OCI-M1 (cell line): Measurements from ENCODE around the gene SIRPB2.

Experiments
- DNase-seq: peaks from one replicate; lab custom pipeline; 2025; lab: John Stamatoyannopoulos, UW

SIRPB2 gene

DNA sequence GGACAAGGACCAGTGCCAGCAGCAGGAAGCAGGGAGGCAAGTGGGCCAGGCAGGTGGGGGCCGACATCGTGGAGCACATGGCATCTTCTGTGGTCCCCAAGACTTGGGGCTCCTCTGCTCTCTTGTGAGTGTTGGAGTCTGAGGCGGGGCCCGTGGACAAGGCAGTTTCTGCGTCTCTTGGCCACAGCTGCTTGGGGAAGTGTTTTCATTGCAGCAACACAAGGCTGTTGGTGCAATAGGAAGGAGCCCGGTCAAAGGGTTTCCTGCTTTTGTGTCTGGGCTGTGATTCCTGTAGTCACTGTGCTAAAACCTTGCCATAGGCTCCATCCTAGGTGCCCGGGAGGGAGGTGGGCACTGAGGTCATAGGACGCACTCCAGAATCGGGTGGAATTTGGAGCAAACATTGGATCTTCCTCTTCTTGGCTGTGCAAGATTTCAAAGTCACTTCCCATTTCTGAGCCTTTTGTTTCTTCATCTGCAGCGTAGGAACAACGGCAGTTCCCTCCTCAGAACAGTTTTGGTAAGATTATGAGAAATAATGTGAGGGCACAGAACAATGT is at the start of gene SIRPB2:
SIRPB2 (minus strand) TSS at position 140 of the 560 bp plus-strand sequence; CDS start at position 79, 61 bp downstream.
- DNase-seq = peak; percentile 20

DNA sequence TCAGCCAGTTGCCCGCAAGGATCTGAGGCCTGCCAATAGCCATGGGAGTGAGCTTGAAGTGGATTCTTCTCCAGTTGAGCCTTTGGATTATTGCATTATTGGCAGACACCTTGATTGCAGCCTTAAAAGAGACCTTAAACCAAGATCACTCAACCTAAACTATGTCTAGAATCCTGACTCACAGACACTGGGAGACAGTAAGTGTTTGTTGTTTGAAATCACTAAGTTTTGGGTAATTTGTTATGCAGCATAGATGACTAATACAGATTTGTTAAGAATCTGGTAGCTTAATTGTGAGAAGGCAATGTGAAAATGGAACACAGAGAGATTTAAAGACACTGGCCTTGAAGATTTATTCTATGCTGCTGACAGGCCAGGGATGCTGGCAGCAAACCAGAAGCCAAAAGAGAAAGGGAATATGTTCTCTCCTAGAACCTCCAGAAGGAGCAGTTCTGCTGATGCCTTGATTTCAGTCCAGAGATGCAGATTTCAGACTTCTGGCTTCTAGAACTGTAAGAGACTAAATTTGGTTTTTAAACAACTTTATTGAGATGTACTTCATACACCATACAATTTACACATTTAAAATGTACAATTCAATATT is 48.7 kb upstream of the SIRPB2 start:
- DNase-seq = no peak

DNA sequence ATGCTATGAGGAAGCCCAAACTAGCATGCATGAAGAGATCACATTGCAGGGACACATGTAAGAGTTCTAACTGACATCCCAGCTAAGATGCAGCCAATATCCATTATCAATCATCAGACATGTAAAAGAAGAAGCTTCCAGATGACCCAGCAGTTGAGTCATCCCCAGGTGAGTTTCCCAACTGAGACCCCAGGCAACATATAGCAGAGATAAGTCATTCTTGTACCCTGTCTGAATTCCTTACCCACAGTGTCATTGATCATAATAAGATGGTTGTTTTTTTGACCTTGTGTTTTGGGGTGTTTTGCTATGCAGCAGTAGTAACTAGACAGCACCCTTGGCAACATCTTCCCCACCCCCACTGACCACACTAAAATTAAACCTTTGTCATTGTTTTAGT is 47.4 kb upstream of the SIRPB2 start:
- DNase-seq = no peak

DNA sequence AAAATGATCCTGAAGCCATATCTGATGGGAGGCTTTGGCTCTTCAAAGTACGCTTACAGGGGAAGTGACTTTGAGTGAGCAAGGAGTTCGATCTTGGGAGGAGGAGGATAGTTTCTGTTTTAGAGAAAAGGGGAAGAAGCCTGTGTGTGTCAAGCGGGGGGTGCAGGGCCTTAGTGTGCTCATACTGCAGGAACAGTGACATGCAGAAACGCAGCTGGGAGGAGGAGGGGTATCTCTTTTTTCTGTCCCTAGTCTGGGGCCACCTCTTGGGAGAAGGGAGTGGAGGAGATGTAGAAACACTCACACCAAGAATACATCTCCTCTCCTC is 46.5 kb upstream of the SIRPB2 start:
- DNase-seq = peak; percentile 98

DNA sequence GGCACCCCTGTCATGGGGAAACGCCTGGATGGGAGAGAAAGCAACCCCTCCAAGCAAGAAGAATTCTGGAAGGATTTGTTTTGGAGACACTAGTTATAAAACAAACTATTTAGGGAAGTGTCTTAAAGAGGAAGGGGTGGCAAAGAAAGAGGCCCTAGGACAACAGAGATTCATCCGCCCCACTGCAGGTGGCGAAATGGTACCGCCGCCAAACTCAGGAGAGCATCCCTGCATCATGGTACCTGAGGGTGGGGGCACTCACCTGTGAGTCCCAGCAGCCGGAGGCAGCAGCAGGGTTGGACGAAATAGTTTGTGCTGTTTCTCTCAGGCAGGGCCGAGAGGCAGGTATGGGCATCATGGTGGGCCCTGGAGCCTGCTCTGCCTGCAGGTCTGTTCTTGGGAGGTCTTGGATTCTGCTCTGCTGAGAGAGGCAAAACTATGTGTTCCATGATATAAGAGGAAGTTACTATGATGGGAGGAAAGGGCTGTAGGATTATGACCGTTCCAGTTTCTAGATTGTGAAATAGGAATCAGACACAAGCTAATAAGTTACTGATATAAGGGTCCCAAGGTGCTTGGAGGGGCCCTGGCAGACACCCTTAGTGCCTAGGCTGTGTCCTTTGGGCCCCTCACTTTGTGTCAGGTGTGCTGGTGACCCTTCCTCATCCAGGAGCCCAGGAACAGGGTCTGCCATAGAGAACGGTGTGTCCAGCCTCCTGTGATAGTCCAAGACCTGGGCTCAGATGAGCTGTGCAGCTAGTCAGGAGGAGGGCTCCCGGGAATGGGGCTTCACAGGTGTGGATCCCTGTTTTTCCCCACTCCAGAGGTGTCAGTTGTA is 45.9 kb upstream of the SIRPB2 start:
- DNase-seq = peak; percentile 82

DNA sequence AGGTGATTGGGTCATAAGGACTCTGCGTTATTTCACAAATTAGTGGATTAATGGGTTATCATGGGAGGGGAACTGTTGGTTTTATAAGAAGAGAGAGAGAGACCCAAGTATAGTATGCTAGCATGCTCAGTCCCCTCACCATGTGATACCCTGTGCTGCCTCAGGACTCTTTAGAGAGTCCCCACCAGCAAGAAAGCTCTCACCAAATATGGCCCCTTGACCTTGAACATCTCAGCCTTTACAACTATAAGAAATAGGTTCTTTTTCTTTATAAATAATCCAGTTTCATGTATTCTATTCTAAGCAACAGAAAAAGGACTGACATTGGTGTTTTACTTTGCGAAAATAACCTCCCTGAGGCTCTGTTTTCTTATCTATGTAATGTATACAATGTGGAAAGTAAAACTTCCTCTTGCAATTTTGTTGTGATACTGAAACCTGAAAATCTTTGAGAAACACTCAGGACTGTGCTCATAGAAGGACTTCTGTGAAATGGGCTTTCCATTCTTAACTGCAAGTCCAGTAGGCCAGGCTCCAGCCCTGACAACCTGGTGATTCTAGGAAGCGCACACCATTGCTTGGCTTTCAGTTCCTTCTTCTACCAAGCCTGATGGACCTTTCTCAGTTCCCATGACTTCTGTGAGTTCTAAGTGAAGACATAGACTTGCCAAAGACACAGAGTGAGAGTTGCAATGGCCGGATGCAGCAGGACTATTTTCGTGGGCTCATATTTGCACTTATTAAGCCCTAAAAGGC is 44.4 kb upstream of the SIRPB2 start:
- peak; percentile 67 for DNase-seq

DNA sequence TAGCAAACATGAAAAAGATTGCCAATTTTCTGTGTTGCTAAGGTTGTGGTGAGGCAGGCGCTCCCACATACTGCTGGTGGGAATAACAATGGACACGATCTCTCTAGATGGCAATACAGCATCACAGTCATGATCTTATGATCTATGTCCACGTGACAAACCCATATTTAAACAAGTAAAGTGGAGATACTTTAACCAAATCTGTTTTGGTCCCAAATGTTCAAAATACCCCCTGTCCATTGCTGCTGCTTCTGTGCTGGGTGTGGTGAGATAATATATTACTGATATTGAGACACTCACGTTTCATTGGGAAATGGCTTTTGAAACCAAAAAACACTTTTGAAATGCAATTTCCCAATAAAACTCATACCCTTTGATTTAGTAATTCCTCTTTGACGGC is 43.3 kb upstream of the SIRPB2 start:
- DNase-seq = peak; percentile 39

DNA sequence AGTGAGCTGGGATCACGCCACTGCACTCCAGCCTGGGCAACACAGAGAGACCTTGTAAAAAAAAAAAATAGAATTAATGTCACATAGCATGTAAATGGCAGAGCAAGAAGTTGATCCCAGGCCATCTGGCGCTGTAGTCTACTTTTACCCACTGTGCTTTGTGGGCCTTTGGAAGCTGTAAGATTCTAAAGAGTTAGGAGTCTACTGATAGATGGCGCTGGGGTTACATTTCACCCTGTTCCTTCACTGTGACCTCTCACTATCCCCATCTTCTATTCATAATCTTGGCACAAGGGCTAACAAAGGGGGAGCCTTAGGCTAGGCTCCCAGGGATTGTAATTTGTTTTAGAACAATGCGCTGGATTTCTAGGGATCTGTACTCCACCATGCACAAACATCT is 41.8 kb upstream of the SIRPB2 start:
- DNase-seq = peak; percentile 62

DNA sequence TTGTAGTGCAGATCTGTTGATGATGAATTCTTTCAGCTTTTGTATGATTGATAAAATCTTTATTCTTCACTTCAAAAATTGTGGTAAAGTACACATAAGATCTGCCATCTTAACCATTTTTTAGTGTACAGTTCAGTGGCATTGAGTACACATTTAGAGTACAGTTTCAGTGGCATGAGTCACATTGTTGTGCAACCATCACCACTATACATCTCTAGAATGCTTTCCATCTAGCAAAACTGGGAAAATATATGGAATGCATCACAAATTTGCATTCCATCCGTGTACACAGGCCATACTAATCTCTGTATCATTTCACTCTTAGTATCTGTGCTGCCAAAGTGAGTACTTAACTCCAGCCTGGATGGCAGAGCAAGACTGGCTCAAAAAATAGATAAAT is 37.6 kb upstream of the SIRPB2 start:
- DNase-seq = peak; percentile 29

DNA sequence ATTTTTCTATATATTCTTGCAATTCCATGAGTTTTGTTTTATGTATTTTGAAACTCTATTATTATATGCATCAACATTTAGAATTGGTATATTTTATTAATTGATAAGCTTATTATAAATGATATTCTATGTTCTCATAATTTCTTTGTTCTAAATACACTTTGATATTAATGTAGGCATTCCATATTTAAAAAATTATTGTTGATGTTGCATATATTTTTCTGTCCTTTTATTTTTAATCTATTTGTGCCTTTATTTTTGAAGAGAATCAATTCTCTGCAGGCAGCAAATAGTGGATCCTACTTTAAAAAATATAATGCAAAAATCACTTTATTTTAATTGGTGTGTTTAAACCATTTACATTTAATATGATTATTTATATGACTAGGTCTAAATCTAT is 36.7 kb upstream of the SIRPB2 start:
- no peak for DNase-seq

DNA sequence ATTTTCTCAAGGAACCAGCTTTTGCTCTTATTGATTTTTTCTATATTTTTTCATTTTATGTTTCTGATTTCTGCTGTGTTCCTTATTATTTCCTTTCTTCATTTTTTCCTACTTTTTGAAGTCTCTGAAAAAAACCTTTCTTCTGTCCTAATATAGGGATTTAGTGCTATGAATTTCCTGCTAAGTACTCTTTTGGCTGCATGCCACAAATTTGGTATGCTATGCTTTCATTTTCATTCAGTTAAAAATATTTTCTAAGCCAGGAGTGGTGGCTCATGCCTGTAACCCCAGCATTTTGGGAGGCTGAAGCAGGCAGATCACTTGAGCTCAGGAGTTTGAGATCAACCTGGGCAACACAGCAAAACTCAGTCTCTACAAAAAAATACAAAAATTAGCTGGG is 35.7 kb upstream of the SIRPB2 start:
- peak; percentile 45 for DNase-seq

DNA sequence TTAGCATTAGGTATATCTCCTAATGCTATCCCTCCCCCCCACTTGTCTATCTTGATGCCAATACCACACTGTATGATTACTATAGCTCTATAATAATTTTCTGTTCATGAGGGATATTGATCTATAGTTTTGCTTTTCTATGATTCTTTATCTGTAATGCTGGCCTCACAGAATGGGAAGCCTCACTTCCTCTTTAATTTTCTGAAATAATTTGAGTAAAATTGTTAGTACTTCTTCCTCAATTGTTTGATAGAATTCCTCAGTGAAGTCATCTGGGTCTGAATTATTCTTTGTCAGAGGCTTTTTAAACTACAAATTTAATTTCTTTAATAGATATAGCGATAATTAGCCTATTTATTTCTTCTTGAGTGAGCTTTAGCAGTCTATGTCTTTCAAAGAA is 35.1 kb upstream of the SIRPB2 start:
- peak; percentile 59 for DNase-seq

DNA sequence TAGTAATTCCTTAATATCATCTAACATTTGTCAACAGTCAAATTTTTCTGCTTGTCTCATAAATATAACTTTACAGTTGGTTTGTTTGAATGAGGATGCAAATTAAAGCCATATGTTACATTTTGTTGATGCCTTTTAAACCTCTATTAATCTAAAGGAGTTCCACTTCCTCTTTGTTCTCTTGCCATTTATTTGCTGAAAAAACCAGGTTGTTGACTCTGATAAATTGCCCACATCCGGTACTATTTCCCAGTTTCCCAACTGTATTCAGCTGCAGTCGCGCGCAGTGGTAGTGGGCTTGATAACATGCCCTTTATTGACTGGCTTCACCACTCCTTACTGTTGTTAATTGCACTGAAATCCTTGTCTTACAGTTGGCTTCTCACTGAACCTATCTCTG is 32.8 kb upstream of the SIRPB2 start:
- DNase-seq = peak; percentile 98

DNA sequence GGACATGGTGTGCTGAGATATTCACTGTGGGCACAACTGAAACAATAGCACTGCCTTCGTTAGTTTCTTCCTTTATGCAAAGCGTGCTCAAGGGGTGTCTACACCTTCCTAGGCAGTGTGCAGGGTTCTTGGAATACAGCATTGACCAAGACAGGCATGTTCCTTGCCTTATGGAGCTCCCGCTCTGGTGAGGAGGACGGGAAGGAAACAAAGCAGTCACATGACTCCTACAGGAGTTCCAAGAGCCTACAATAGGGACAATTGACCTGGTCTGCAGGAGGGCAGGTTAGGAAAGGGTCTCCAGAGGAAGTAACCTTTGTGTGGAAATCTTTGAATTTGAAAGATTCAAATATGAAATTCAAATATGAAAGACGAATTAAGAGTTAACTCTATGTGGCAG is 25.8 kb upstream of the SIRPB2 start:
- no peak for DNase-seq

DNA sequence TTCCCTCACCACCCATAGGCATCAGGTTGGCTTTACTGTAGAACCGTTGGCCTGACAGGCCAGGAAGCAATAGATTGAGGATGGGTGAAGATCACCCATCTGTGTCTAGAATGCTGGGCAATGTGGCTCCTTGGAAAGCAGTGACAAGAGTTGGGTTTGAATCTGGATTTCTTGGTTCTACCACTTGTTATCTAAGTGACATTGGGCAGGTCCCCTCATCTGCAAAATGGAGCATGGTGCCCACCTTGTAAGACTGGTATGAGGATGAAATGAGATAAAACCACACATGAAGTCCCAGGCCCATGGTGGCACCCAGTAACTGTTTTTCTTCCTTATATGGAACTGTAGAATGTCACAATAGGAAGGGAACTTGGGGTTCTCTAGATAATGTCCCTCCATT is 22.6 kb upstream of the SIRPB2 start:
- no peak for DNase-seq

DNA sequence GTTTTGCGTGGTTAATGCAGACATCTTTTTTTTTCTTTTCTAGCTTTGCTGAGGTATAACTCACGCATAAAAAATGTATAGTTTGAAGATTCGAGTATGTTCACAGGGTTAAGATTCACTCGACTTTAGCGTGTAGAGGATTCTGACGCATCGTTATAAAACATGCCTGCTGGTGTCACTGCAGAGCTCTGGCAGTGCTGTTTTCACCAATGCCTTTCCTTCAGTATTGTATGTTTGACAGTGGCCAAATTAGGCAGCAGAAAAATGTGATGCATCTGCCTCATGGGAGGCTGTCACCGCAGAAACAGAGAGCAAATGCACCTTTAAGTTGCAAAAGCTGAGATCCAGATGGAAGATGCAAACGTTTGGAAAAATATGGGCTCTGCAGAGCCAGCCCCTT is 18.0 kb upstream of the SIRPB2 start:
- DNase-seq = peak; percentile 83

DNA sequence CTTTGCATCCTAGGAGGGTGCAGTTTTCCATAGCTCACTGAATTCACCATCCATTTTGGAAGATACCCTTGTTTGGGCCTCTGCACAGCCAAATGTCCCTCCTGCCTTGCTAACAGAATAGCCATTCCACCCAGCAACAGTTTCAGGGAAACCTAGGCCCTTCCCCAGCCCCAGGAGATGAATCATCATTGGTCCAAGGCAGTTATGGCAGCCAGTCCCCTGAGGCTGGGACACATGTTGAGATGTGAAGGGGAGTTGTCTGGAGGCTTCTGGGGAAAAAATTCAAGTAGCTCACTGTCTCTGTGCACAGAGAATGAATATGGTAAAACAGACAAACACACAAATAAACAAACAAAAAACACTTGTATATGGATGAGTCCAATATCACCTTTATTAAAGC is 17.4 kb upstream of the SIRPB2 start:
- no peak for DNase-seq

DNA sequence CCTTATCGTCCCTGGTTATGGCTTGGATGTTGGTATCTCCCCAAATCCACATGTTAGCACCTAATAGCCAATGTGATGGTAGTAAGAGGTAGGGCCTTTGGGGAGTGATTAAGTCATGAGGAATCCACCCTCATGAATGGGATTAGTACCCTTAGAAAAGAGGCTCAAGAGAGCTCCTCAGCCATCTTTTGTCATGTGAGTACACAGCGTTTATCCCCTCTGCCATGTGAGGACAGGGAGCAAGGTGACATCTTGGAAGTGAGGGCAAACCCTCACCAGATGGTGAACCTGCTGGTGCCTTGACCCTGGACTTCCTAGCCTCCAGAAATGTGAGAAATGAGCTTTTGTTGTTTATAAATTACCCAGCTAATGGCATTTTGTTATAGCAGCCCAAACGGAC is 16.1 kb upstream of the SIRPB2 start:
- no peak for DNase-seq

DNA sequence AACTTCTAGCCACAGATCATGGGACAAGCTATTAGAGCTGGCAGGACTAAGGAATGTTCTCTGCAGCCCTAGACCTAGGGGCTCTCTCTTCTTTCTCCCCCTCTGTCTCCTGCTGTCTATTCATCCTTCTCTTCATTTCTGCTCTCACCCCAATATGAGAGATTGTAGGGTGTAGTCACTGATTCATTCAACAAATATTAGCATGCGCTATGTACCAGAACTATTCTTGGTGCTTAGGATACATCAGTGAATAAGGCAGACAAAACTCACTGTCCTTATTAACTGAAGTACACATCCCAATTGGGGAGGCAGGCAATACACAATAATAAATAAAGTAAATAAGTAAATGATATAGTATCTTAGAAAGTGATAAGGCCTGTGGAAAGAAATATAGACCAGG is 14.7 kb upstream of the SIRPB2 start:
- no peak for DNase-seq

DNA sequence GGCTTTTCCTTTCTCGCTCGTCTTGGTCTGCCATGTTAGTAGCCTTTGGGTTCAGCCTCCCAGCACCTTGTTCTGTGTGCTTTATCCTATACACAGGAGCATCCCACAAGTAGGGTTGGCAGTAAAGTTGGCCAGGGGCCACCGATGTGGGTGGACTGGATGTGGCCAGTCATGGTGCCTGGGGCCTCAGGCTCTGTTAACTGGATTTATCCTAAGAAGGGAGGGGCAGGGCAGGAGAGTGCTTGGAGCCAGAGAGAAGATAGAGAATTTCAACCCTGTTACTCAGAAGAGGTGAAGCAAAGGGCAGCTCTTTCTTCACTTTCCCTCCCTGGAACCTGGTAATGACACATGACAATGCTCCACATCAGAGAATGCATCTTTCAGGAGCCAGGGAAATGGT is 14.1 kb upstream of the SIRPB2 start:
- DNase-seq = no peak

DNA sequence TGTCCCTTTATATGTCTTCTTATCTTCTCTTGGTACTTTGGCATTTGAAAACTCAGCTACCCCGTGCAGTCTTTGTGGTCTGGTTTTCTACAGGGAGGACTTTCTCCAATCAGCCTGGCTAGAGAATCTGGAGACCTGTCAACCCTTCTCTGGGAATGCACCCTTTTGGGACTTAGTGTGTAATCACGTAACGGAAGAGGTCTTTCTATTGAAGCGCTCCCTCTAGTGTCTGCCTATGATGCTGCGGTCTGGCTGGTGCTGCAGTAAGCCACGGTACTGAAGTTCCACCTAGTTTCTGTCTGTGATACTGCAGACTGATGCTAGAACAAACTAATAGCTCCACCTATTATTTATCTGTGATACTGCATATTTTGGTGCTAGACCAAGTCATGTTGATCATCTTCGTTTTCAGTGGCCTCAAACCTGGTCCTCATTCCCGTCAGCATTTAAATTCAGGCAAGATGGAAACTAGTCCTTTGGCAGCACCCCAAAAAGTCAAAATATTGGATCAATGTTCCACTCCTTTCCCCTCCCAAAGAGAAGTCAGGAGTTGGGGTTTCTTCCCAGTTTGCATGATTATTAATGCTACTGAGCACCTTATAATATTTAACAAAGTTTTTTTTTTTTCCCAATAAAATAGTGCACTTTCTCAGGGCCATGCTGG is 12.5 kb upstream of the SIRPB2 start:
- DNase-seq = peak; percentile 97

DNA sequence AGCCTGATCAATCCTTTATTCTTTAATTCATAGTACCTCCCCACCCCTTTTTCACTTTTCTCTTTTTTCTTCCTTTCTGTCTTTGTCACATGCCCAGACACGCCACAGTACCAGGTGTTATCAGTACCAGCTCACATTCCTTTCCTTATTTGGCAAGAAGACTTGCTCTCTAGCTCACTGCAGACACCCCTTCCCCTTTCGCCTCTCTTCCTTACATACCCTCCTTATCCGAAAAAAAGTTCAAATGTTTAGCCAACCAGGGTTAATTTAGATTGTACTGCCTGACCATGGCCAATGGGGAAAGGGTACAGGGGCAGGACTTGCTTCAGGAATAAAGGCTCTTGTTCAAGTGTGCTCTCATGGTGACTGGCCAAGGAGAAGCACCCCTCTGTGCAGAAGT is 9.3 kb upstream of the SIRPB2 start:
- DNase-seq = peak; percentile 73
